Endothelial cell of hepatic sinusoid (primary cell): ENCODE data around the gene ZNF521.

Experiments used
- in situ Hi-C: cut with HindIII; loops from 2 replicates; pipeline ENCODE4 v1.10.0; 2017; ENCODE audit warnings: low sequenced_read_pairs

The ZNF521 gene

GRCh38 chr18:25175558-25176517 is 176.1 kb downstream of the ZNF521 start:
- in situ Hi-C loops: no loop called here

- in situ Hi-C loops: no loop called here
These were observed 177.6 kb downstream of the ZNF521 start for GRCh38 chr18:25174324-25174723.

- in situ Hi-C loops: no loop called here
These were observed 180.6 kb downstream of the ZNF521 start for GRCh38 chr18:25171334-25171733.

DNA sequence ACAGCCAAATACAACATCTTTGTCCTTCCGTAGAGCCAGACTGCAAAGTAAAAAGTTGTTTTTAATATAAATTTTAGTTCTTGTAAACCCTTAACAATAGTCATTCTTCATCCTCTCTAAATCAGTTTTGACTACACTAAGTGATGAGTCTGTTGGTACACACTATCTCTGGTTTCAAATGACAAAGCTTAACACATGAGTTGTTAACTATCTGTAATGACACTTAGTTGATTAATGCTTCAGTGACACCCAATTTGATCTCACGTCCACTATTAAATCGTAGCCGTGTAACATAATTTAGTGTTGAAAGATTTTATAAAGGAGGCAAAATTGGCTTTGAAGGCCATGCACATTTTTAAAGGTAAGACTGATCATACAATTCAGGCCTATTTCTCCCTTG is 181.6 kb downstream of the ZNF521 start:
- in situ Hi-C loops: no loop called here

DNA sequence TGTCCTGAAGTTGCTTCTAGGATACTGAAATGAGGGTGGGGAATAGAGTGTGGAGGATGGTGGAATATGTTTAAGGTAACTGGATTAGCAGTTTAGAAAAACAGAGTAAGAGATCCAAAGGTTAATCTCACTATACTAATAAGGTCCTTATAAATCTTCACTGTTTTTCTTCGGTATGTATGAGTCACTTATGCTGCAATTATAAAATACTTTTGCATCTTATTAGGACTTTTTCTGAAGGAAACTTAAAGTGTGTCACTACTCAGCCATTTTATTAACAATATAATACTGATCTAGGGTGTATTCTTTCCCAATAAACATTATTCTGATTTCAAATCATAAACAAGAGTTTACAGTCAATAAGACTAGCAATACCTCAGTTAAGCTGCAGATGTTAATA is 182.3 kb downstream of the ZNF521 start:
- in situ Hi-C loops: no loop called here

- in situ Hi-C loops: no loop called here
These were observed 184.2 kb downstream of the ZNF521 start for GRCh38 chr18:25167612-25168410.

- in situ Hi-C loops: no loop called here
These were observed 185.9 kb downstream of the ZNF521 start for GRCh38 chr18:25166113-25166512.

DNA sequence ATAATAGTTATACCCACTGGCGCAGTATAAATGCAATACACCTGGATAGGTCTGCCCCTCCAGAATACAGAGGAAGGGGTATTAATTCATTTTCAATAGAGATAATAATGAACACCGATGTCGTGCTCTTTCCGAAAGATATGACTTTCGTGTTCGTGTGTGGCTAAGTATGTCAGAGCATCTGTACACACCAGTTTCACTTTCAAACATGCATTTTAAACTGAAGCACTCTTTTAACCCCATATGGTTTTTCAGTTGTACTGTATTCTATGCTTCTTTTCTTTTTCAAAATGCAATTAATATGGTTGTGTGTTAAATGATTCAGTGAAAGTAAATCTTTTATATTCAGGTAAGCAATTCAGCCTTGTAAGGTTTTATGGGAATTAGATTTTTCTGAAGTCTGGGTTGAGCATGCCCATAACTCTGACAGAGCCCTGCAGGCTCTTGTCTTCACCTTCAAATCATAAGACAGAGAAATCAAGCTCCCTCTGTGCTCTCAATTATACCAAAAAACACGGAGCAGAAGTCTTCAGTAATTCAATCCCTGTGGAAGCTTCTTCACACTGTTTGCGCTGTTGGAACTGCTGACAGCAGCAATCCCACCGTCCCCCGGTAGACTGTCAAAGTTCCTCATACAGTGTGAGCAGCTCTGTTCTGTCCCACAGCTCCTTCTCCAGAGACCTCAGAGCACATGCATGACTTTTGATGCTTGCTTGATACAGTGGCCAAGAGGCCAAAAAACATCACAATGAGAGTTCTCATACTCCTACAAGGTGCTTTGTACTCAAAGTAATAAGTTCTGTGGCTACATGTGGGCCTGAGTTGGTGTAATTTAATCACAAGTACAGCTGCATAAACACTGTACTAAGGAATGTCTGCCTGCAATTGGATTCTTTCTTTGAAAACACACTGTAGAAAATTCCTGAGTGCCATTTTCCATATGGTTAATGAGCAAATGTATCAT is 186.8 kb downstream of the ZNF521 start:
- in situ Hi-C loops: no loop called here

DNA sequence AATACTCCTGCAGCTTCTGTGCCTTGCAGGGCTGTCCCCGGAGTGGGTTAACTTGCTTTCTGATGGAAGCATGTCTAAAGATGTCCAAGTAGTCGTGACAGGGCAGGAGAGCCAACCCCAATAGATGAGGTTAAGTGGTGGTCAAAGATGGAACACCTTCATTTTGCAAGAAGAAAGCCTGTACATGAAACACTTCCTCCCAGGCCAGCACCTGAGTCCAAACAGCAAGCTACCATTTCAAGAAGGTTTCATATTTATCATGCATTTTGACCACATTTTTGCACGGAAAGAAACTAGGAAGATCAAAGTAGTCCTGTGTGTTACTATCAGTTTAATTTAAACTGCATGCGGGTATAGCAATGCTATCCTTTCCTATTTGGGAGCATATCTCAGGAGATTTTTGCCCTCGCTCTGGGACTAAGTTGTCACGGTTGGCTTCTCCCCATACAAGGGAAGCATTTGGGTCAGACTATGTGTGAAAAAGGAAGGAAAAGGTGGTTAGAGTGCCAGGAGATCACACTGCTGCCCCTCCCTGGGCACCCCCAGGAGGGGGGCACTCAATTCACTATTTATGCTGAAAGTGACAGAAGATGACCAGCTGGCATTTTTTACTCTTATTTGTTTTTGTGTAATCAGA is 187.6 kb downstream of the ZNF521 start:
- in situ Hi-C loops: no loop called here

DNA sequence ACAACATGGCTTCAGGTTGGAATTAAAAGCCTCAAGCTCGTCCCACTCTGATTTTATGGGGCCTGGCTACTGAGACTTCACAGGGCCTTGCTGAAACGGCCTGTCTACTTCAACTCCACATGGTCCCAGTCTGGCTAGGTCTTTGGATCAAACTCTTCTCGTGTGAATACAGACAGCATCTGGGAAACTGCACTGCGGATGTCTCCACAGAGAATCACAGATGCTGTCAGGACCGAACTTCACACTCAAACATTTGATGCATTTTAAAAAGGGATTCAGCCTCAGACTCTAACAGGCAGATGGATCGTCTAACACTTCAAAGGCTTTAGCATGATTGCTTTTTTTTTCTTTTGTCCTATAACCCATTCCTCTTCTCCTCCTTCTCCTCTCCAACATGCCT is 198.5 kb downstream of the ZNF521 start:
- in situ Hi-C loops: no loop called here

DNA sequence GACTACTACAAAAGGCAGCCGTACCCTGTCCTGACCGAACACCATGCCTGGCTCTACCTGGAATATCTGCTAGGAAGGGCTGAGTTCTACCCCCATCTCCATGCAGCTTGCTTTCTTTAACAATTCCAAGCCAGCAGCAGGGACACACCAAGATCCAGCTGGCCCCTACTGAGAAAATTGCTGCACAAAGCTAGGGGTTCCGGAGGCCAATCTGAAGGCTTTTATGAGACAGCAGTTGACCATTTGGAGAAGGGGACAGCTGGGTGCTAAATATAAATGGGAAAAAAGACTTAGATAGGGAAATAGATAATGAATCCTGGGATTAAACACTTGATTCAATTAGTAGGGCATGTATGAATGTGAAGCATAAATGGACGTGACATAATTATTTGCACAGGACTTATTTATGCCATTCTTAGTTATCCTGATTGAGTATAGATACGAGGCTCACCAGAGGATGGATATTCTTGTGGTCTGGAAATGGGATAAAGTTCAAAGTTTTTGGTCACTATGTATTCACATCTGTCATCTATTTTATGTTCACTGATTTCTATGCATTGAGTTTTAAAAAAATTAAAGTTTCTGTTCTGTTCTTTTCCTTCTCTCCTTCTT is 204.0 kb downstream of the ZNF521 start:
- in situ Hi-C loops: no loop called here

- in situ Hi-C loops: no loop called here
These were observed 205.5 kb downstream of the ZNF521 start for GRCh38 chr18:25146512-25146910.

DNA sequence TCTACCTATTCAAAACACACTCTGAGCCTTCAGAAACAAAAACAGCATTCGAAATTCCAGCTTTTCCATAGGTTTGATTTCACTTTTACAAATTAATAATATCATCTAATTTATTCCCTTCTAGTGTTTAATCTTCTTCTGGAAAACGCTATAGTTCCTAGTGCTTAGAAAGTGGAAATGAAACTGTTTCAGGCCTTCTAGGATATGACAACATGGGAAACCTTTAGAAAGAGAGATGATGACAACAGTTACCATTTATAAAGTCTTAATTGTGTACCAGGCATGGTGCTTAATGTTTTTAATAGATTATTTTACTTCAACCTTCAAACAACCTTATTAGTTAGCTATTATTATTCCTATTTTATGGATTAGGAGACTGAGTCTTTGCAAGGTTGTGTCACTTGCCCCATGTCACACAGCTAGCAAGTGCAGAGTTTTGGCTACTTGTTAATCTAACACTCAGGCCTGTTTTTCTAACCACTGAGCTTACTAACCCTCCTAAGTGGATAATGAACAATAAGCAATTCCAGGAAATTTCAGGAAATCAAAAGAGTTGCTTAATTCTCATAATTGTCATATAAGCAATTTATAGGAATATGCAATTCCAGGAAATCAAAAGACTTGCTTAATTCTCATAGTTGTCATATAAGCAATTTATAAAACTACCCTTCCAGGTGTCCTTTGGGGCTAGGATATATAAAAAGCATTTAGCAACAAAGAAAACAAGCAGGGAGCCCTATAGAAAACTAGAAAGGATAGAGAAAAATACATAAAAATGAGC is 206.0 kb downstream of the ZNF521 start:
- in situ Hi-C loops: no loop called here

DNA sequence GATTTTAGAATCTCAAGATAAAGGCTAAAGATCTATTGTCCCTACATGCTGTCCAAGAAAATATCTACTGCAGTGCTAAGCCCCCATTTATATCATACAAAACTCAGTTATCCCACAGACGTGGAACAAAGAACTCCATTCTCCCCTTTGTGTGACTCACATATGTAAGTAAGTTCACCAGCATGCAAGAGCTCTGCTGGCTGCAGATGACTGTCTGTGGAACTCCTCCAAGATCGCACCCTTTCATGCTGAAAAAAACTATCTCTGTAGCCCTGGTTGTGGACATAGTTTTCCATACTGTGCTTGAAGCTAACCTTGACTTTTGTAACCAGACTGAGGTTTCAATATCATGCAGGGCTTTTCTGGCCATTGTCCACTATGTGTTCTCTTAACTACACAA is 207.1 kb downstream of the ZNF521 start:
- in situ Hi-C loops: no loop called here

GRCh38 chr18:25141886-25142285 is 210.1 kb downstream of the ZNF521 start:
- in situ Hi-C loops: no loop called here

DNA sequence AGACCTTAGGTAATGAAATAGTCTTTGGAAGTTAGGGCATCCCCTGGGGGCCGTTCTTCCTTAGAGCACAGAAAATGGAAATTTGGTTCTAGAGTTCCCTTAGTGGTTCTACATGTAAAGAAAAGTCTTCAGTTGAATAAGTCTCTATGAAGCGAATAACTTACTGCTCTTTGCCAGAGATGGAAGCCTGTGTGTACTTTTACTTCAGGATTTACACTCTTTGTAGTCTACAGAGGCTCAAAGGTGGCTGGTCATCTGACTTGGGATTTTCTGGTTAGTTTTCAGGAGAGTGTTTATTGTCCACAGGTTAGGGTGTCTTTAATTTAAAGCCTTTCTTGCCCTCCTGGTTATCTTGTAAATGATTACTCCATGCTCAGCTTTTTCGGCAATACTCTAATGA is 210.6 kb downstream of the ZNF521 start:
- in situ Hi-C loops: no loop called here

- in situ Hi-C loops: no loop called here
These were observed 211.0 kb downstream of the ZNF521 start for GRCh38 chr18:25140962-25141308.

DNA sequence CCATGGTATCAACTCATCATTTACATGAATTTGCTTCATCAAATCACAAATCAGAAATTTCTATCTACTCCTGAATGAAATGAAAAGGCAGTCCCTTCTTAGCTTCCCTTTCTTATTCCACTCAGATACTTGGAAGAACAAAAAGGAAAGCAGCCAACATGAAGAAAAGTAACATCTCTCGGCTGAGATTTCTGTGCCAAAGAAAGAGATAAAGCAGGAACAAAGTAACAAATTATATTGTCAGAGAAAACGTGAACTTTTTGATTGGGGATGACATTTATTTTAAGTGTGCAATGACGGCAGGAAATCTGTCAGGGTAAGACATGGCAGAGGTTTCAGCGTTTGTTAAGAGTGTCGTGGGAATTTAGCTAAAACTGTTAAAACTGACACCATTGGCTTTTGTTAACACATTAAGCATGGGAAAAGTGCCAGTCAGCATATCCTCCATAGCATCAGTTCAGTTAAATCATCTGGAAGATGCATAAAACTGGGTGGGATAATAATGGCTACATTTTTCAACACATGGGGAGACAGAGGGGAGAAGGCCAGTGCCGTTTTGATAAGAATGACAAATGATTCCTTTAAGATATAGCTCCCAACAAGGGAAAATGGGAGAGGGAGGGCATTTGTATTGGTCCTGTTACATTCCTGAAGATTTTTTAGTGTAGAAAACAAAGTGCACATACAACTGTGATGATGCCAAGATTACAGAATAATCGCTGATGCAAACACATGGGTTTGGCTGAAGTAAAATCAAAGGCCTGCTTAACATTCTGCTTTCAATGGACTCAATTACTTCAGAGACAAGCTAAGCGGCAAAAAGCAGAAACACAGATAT is 211.6 kb downstream of the ZNF521 start:
- in situ Hi-C loops: no loop called here

DNA sequence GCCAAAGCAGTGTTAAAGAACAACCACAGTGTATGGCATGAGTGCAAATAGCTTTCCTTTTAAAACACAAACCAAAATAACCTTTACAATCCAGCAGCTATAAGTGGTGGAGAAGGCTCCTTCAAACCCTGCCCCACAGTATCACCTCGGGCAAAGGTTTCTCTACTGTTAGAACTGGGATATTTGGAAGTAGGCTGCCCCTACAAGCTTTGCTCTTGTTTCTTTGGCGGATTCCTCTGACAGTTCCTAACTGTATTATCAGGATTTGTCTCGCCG is 214.8 kb downstream of the ZNF521 start:
- in situ Hi-C loops: no loop called here
